Activated naive CD4-positive, alpha-beta T cell treated with anti-CD3 and anti-CD28 coated beads, Interleukin-2, amount 50 U/mL, for 16 hours (primary cell): Measurements from ENCODE around the gene SERBP1.
A peak's percentile ranks its signal among the peaks of the same experiment; 100 is the strongest.
"Not testable (repeated sequence)": the region's sequence is repeated elsewhere in the genome, so short reads cannot be mapped to it uniquely, and the experiment has no call there.

Source experiments
- DNase-seq: peaks from one replicate; pipeline ENCODE4 v3.0.0-alpha.2; 2020

The SERBP1 gene

DNA sequence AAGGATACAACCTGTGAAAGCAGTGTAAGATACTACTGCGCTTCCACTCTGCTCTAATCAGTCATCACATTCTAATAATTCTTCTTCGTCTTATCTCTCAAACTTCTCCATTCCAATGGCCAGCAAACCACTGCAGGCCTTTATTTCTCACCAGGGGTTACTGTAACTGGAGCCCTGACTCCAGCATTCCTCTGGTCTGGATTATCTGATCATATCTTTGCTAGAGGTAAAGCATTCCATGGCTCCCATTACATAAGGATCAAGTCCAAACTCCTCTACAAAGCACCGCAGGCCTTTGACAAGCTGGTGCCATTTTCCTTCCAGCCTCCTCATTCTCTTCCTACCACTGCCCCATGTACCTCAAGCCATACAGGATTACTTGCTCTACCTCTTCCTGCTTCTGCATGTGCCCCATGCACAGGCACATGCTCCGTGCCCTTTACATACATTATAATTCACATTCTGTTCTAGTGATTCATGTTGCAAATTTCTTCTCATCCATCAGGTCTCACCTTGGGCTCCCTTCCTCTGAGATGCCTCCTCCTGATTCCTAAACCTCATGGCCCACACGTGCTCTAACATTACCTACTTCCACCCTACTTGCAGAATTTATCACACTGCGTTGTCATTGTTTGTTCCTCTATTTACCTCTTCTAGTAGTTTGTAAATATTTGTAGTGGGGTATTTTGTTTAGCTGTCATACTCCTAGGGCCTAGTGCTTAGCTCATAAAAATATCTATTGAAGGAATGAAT is 9.3 kb upstream of the SERBP1 start:
- no peak for DNase-seq

DNA sequence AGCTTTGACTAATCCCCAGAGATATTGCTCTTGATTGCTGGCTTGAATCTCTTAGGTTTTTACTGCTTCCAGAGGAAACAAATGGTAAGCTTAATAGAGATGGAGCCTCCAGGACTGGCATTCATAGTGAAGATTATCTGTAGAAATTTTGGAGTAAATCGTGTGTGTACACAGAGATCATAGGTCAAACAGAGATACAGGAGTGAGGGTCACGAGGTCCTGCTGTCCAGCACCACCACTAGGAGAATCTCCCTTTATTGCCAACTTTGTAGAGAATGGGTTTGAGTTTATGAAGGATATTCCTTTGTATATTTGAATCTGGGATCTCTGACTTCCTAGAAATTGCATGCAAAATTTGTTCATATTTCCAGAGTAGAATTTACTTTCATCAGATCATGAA is 7.8 kb upstream of the SERBP1 start:
- no peak for DNase-seq

DNA sequence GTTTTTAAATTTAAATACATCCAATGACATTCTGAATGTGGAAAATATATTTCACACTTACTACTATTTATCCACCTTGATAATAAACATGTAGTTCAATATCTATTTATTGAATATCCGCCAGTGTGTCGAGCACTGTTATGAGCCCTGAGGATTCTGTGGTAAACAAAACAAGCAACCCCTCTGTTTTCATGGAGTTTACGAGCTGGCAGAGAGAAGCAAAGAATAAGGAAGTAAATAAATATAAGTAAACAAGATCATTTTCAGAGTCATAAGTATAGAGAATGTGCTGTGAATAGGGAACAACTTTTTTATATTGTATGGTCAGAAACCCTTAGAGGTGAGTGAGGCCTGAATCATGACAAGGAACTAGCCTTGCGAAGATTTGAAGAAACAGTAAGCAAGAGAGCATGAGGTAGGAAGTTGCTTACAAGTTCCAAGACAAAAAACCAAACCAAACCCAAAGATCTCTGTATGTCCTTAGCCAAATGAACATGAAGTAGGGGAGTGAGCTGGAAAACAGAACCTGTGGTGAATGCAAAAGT is 6.4 kb upstream of the SERBP1 start:
- DNase-seq = no peak

DNA sequence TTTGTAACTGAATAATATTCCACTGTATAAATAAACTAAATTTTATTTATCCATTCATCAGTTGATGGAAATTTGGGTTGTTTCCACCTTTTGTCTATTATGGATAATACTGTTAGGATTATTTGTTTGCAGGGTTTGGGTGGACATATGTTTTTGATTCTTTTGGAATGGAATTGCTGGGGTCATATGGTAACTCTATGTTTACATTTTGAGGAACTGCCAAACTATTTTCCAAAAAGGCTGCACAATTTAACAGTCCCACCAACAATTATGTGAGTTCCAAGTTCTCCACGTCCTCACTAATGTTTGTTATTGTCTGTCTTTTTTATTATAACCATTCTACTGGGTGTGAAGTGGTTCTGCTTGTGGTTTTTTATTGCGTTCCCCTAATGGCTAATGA is 4.3 kb upstream of the SERBP1 start:
- DNase-seq = no peak

DNA sequence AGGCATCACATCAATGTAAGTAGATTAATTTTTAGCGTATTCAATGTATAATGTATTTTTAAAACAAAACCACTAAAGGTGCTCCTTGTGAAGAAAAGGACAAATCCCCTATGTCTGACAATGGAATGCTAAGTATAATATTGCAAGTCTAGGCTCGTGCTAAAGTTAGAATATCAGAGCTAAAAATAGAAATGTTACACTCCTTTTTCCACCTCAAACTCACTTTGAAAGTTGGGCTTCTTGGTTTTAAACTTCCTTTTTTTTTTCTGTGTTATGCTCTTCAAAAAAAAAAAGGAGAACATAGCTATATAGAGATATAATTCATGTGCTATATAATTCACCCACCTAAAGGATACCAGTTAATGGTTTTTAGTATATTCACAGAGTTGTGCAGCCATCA is 3.6 kb upstream of the SERBP1 start:
- no peak for DNase-seq

DNA sequence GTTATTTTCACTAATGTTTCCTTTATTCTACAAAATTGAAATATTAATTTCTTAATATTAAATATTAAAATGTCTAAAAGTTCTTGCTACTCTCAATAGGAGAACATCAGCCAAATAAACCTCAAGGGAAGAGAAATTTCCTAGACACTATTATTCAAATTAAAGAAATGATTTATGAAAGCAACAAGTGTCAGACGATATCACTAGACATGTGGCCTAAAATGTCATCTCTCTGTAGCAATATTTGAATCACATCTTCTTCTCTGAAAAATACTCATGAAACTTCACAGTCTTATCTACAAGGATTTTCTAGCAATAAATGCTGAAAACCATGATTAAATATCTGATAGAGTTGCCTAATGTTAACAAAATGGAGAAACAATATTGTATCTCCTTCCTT is 2.5 kb upstream of the SERBP1 start:
- DNase-seq = no peak

DNA sequence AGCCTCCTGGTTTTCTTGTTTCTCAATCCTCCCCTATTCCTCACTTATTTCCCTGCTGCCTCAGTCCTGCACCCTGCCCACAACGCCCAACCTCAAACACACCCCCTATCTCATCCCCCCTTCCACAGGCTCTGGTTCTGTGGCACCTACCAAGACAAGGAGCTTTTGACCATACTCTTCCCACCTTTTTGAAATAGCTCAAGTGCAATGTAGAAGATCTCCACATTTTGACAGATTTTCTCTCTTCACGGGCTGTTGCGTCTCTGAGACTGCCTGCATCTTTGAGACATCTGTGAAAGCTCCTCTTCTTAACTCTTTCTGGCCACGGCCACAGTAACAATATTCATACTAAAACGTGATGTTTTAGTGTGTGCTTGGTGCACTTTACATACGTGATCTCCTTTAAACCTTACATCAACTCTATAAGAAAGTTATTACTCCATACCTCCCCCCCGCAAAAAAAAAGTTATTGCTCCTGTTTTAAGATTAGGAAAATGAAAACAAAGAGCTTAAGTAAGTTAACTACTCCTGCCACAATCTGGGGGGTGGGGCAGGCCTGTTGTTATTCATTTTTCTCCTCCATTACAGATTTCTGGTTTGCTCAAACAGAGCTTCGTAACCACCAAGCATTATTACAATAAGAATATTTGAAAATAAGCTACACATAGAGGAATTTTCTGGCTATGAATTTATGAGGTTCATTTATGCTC is 1.8 kb upstream of the SERBP1 start:
- DNase-seq = no peak

DNA sequence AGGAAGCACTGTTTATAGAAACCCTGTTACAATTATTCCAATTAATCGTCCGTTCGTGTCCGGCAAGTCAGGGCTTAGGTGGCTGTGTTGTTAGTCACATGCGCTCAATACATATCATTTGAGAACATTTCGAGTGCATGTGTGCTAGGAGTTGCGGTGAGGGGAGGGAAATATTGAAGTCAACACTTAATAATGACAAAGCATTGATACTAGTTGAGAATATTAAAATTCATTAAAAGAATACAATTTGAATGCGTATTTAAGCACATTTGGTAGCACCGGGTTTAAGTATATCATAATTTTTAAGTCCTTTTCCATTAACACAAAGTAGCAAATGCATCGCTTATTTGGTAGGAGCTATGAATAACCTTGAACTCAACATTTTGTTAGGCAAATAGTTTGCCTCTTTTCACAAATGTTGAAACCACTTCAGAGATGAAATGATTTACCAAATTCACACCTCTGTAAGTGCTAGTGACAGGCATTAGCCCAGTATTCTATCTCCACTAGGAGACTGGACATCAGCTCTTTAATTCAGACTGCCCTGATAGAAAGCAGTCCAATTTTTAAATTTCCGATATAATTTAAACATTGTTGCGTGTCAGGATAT is 1.1 kb upstream of the SERBP1 start:
- DNase-seq = no peak

DNA sequence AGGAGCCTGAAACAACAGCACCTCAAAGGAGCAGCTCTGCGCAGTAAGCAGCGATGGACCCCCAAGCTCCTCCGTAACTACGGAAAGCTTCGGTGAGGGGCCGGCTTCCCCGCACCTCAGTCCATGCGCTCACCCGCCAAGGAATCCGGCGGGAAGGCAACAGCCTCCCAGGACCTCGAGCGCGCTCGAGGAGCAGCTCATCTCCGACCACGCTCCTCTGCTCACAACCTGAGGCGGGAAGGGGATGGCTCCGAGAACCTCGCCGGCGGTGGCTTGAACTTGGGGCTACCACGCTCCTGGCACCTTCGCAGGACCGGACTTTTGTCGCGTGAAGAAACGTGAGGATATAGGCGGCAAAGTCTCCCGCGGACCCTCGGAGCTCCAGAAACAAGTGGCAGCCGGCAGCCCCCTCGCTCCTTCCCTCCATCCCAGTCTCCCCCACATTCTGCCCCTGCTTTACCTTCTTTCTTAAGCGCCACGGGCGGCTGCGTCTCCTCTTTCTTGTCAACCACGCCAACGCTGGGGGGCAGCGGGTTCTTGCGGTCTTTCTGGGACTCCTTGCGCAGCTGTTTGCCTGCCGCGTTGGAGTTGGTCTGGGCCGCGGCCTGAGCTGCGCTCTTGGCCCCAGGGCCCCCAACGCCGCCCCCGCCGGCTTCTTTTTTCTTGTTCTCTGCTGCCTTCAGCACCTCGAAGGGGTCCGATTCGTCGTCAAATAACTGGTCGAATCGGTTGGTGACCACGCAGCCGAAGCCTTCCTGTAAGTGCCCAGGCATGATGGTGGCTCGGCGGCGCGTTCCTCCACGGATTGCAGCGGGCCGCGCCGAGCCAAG is 459 bp downstream of the SERBP1 start:
- DNase-seq = peak; percentile 47

DNA sequence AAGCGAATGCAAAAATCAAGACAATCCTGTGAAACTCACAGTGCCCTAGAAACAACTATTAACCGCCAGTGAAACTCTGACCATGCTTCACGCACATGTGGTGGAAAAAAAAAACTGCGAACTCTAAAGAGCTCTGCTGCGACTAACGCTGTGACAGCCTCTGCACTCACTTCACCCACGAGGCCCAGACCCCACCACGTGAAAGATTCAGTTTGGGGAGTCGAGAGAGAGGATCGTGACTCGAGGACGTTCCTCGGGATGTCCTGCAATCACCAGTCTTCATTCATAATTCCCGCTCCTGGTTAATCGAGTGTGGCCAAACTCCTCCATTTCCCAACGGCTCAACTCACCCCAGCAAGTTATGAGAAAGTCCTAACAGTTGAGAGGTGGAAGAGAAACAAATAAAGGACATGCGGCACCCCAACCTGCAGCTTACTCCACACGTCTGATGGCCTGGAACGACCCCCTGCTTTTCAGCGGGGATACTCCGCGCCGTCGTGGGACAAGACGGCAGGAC is 1.1 kb downstream of the SERBP1 start:
- peak; percentile 74 for DNase-seq

DNA sequence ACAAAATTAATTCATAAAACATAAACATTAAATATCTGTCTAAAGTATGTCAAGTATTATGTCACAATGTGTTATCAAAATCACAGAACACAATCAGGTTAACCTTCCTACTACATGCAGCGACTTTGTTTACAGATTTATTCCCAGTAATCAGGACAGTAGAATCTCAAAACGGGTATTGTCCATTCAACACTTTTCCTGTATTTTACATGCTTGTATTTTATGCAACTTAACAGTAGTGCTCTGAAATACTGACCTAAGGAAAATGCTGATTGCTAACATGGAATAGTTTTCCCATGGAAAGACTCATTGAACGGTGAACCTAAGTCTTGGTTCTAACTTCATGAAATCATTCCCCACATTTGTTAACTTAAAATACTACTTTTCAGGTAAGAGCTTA is 2.3 kb downstream of the SERBP1 start:
- no peak for DNase-seq

DNA sequence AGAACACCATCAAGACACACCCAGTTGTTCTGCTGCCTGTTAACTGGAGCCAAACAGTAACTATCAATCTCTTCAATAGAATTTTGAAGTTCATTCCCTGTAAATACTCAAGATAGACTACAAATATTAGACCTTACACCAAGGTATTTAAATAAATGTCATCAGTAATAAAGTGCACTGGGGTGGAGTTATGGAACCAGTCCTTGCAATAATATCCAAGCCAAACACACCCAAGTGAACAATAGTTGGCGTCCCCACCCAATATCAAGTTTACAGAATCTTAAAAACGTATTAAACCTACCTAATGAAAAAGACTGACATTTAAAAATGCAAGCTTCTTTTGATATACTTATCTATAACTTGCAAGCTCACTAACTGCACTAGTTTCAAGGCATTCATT is 2.7 kb downstream of the SERBP1 start:
- no peak for DNase-seq

DNA sequence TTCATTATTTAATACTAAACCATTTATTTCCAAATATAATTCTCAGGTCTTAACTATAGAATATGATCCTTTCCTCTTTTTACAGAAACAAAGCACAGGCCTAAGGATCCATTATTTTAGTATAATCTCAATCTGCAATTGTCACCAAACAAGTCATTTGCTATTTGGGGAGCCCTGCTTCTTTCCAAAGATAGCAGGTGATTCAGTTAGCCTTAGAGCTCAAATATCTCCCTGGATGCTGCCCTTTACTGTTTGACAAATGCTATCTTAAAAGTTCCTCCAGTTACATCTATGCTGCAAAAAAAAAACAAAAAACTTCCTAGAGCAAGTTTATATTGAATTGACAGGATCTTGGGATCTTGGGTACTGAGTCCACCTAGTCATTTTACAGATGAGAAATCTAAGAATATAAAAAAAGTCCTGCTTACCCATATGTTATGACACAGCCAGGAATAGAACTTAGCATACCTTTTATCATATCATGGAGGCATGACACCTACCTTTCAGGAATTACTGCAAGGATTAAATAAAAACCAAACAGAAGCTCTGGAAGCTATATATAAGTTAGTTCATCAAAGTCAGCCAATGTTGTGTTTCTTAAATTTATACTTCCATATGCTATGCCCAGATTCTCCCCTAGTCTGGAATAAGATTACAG is 9.2 kb downstream of the SERBP1 start:
- DNase-seq = no peak

DNA sequence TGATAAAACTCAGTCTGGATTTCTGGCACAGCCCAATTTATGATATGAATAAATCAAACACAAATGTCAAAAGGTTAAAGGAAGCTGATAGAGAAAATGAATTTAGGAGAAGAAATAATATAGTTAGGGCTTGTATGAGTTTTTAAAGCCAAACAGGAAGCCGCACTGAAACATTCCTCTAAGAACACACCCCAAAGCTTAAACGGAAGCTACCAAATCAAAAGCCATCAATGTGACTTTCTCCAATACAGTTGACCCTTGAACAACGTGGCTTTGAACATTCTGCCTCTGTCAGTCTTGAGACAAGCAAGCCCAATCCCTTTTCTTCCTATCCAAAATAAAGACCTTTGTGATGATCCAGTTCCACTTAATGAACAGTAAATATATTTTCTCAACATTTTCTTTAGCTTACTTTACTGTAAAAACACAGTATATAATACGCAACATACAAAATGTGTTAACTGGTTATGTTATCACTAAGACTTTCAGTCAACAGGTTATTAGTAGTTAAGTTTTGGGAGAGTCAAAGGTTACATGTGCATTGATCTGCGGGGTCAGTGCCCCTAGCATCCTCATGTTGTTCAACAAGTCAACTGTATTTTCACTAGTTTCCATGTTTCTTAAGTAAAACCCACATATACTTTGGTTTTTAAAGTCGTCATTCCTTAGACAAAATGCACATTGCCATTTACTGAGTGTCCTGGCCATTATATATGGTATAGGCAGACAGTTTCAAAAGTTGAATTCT is 11.2 kb downstream of the SERBP1 start:
- no peak for DNase-seq

DNA sequence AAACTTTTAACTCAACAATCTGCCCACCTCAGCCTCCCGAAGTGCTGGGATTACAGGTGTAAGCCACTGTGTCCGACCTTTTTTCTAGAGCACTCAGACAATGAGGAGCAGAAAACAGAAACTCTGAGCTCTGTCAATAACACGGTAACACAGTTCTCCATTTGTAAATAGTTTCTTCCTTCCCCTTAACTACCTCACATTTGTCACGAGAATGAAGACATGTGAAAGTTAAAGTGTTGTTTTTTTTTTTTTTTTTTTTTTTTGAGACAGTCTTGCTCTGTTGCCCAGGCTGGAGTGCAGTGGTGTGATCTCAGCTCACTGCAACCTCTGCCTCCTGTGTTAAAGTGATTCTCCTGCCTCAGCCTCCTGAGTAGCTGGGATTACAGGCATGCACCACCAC is 12.5 kb downstream of the SERBP1 start:
- not testable (repeated sequence) for DNase-seq

DNA sequence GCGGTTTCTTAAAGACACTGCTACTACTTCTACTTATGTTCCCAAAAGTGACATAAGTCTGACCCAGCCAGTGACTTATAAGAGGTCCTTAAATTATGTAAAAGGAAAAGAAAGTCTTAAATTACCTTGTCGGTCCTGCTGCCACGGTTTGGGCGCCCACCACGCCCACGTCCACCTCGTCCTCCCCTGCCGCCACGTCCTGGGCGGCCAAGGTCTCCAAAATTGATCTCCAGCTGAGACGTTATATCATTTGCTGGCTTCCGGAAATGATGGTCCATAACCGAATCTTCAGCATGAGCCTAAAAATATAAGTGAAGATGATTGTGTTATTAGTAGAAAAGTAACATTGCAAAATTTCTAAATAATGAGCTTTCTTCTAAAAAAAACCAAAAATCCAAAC is 15.2 kb downstream of the SERBP1 start:
- no peak for DNase-seq

DNA sequence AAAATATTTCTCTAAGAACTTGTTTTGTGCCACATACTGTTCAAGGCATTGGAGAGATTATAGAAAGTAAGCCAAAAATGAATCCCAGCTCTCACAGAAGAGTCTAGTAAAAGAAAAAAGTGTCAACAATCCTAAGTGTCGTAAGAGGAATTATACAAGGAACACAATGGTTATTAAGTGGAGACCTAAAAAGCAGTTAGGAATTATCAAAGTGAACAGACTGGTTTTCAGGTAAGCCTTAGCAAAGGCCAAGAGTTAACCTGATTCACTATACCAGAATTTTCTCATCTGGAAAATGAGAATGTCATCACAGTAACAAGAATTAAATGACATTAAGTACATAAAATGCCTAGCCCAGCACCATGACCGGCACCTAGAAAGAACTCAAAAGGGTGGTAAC is 15.6 kb downstream of the SERBP1 start:
- DNase-seq = no peak

DNA sequence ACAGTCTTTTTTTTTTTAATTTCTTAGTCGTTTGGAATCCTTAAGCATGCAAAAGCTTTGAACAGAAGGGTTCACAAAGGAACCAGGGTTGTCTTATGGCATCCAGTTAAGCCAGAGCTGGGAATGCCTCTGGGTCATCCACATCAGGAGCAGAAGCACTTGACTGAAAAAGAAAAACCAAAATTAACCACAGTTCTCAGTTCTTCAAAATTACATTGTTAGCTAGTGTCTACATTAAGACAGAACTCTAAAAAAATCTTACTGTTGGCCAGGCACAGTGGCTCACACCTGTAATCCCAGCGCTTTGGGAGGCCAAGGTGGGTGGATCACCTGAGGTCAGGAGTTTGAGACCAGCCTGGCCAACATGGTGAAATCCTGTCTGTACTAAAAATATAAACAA is 17.1 kb downstream of the SERBP1 start:
- not testable (repeated sequence) for DNase-seq

DNA sequence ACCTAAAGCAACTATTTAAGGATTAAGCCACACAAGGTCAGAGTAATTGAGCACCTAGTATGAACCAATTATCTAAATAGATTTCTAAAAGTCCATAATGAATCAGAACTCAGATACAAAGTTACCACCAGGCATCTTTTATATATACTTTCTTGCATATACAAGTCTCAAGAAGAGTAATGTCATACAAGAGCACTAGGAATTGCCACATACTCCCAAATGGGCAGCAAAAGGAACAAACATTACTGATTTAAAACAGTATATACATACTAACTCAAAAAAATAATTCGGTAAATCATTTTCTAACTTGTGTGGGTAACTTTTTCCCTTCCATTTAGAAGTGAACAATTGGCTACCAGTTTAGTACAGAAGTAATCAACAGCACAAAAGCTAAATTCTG is 22.1 kb downstream of the SERBP1 start:
- no peak for DNase-seq

DNA sequence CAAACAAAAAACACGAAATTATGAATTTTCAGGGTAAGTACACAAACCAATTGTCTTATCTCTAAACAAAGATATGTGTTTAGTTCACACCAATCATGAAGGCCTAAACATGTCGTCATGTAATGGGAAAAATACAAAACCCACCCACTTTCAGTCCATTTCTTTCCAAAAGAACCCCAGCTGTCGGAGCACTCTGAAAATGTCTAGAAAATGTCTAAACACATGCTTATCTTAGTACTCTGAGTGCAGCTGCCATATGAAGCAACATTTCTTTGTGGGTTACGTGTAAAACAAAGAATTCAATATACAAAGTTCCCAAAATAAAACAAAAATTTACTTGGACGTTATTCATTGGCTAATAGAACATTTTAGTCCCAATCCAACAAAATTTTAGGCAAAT is 22.7 kb downstream of the SERBP1 start:
- no peak for DNase-seq

DNA sequence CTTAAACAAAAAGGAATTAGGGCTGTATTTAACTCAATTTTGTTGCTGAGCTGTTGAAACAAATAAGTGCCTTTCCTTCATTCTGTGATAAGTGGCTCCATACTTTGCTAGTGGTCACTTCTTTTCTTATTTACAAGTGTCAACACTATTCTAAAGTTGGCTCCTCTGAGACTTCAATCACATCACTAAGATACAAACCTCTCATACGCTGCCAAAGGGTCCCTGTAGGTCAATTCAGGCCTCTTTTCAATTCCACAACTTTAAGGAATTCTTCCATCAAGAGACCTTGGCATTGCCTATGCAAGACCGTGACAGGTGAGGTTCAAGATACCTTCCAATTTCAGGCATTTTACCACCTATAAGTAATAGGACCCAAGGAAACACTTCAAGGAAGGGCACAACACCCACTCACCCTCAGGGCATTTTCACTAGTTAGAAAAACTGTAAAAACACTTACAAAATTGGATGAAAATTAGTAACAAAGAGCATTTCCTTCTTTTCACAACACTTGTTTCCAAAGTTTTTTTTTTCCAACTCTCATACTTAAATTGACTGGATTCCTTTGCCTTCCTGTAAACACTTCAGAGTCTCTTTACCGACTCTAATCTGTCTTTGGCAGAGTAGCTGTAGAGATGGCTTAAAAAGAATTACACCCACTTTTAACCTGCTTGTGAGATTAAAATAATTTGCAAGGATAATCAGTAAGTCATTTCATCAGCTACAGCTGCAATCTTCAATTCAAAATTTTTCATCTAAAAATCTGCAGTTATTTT is 24.5 kb downstream of the SERBP1 start:
- DNase-seq = no peak
